GM19328 (cell line): Measurements from ENCODE around the gene AKAP17A.
"Not testable (repeated sequence)": the region's sequence is repeated elsewhere in the genome, so short reads cannot be mapped to it uniquely, and the experiment has no call there.

Experiments
- ATAC-seq: cut with Tn5 transposase; IDR thresholded peaks from one replicate; pipeline ENCODE4 v1.9.1; 2021; ENCODE audit warnings: mild to moderate bottlenecking, moderate library complexity; ENCODE audit not compliant: unreplicated experiment

Gene AKAP17A

GRCh38 chrX:1601051-1601767 is 9.8 kb downstream of the AKAP17A start:
- ATAC-seq = no peak

- ATAC-seq = no peak
Measured at GRCh38 chrX:1601768-1602085, 10.3 kb downstream of the AKAP17A start.

GRCh38 chrX:1602299-1602698 is 10.9 kb downstream of the AKAP17A start:
- ATAC-seq = no peak

GRCh38 chrX:1606496-1606895 is 15.1 kb downstream of the AKAP17A start:
- no peak for ATAC-seq

DNA sequence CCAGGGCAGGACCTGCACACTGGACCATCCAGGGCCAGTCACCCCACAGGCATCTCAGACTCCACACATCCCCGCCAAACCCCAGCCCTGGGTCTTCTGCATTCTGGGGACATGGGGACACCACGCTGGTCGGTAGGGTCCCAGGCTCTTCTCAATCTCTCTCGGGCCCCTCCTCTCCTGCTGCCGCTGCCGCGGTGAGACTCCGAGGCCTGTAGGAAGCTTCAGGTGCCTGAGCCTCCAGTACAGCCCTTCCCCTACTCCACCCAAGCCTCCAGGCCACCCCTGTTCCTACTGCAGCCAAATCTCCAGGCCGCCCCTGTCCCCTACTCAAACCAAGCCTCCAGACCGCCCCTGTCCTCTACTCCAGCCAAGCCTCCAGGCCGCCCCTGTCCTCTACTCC is 17.9 kb downstream of the AKAP17A start:
- no peak for ATAC-seq

DNA sequence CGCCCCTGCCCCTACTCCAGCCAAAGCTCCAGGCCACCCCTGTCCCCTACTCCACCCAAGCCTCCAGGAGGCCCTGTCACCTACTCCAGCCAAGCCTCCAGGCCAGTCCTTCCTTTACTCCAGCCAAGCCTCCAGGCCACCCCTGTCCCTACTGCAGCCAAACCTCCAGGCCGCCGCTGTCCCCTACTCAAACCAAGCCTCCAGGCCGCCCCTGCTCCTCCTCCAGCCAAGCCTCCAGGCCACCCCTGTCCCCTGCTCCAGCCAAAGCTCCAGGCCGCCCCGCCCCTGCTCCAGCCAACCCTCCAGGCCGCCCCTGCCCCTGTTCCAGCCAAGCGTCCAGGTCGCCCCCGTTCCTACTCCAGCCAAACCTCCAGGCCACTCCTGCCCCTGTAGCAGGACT is 18.4 kb downstream of the AKAP17A start:
- ATAC-seq = no peak

DNA sequence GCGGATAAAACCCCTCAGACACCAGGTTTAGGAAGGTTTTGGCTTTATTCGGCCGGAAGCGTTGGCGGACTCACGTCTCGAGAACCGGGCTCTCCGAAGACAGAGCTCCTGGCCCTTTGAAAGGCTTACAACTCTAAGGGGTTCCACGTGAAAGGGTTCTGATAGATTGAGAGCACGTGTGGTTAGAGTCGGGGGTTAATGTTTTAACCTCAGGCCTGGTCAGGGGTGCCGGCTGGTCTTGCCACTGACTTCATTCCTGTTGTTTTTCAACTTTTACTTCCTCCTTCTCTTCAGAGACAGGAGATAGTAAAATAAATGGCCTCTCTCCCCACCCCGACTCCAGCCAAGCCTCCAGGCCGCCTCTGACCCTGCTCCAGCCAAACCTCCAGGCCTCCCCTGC is 18.8 kb downstream of the AKAP17A start:
- ATAC-seq = no peak

GRCh38 chrX:1610736-1611135 is 19.3 kb downstream of the AKAP17A start:
- ATAC-seq = no peak

DNA sequence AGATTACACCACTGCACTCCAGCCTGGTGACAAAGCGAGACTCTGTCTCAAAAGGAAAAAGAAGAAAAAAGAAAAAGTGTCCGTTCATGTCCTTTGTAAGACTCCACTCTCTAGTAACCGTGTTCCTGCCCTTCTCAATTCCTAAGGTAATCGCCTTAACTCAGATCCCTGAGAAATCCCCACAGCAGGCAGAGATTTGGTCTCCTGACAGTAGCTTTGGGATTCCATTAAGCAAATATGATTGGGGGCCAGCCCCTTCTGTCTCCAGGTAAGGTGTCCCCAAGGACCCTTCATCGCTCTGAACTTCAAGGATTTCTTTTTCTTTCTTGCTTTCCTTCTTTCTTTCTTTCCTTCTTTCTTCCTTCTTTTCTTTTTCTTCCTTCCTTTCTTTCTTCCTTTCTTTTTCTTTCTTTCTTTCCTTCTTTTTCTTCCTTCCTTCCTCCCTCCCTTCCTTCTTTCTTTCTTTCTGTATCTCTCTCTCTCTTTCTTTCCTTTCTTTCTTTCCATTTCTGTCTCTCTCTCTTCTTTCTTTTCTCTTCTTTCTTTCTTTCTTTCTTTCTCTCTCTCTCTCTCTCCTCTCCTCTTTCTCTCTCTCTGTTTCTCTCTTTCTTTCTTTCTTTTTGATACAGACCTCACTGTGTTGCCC is 21.4 kb downstream of the AKAP17A start:
- no peak for ATAC-seq

- ATAC-seq = no peak
Measured at GRCh38 chrX:1614927-1615326, 23.5 kb downstream of the AKAP17A start, which contains the start of gene ASMT. Gene ASMT, plus strand, starts transcription at chrX:1615059. Its CDS starts 141 bp downstream, at chrX:1615200.

DNA sequence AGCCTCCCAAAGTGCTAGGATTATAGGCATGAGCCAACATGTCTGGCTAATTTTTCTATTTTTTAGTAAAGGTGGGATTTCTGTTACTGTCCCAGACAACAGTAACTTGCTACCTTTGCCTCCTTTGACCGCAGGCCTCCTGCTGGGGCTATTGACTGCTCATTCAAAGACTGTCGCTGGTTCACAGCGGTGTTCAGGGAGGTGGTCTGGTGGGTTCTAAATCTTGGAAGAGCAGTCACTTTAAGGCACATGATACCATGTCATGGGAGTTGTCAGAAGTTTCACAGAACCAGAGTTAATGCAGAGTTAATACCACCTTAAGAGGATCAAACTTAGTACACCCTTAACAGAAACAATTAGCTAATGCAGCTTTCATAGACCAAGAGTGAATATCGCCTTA is 27.3 kb downstream of the AKAP17A start:
- no peak for ATAC-seq

DNA sequence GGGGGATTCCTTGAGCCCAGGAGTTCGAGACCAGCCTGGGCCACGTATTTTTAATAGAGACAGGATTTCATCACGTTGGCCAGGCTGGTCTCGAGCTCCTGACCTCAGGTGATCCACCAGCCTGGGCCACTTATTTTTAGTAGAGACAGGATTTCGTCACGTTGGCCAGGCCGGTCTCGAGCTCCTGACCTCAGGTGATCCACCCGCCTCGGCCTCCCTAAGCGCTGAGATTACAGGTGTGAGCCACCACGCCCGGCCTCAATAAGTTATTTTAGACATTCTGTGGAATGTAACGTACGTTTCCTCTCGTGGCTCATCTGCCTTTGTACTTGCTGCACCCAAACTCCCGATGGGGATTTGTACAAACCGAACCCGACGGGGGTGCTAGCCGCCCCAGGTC is 32.3 kb downstream of the AKAP17A start:
- ATAC-seq = no peak

DNA sequence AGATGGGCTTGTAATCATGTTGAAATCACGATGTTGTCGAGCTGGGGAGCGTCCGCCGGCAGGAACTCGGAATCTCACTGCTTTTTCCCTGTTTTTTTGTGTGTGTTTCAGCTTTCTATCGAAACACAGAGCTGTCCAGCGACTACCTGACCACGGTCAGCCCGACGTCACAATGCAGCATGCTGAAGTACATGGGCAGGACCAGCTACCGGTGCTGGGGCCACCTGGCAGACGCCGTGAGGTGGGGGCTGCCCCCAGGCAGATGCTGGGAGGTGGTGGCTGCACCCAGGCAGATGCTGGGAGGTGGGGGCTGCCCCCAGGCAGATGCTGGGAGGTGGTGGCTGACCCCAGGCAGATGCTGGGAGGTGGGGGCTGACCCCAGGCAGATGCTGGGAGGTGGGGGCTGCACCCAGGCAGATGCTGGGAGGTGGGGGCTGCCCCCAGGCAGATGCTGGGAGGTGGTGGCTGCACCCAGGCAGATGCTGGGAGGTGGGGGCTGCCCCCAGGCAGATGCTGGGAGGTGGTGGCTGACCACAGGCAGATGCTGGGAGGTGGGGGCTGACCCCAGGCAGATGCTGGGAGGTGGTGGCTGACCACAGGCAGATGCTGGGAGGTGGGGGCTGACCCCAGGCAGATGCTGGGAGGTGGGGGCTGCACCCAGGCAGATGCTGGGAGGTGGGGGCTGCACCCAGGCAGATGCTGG is 32.9 kb downstream of the AKAP17A start:
- ATAC-seq = not testable (repeated sequence)

DNA sequence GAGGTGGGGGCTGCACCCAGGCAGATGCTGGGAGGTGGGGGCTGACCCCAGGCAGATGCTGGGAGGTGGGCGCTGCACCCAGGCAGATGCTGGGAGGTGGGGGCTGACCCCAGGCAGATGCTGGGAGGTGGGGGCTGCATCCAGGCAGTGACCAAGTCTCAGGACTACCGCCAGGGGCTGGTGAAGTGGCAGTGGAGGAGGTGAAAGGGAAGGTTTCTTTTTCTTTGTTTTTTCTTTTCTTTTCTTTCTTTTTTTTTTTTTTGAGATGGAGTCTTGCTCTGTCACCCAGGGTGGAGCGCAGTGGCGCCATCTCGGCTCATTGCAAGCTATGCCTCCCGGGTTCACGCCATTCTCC is 33.4 kb downstream of the AKAP17A start:
- not testable (repeated sequence) for ATAC-seq

GRCh38 chrX:1629244-1629643 is 37.8 kb downstream of the AKAP17A start:
- no peak for ATAC-seq

DNA sequence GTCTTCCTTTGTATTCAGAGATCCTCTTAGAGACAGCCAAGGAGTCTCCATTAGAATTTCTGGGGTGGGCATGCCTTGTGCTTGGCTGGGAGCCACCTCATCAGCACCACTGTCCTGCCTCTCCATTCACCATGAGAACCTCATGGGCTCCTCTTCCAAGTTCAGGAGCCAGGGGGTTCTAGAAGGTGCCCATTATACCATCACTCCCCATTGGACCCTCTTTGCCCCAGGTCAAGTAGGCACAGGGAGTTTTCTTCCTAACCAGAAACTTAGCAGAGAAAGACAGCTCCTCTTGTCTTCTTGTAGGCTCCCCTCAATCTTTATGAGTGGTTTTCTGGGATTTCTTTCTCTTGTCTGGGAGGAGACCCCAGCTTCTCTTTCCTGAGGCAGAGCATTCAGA is 54.6 kb downstream of the AKAP17A start:
- no peak for ATAC-seq

GRCh38 chrX:1649621-1650020 is 58.2 kb downstream of the AKAP17A start:
- no peak for ATAC-seq
